ENCODE results near the gene SNAP91. TPM values are rescaled to one million over a fixed set of nuclear protein-coding genes. Genes with fewer than 3 reads are reported as not detected.
A peak's percentile ranks its signal among the peaks of the same experiment; 100 is the strongest.

Gene SNAP91
- total RNA-seq, 1 donor from 2014 or later, result 0.27 TPM

GRCh38 chr6:83511266-83511665, 197.6 kb downstream of the SNAP91 start:
- H3K4me1 Mint-ChIP-seq (ENCODE audit: low read depth, unreplicated experiment), result peaks cover 2% of the 10 kb centered on the region
- H3K27me3 Mint-ChIP-seq (ENCODE audit: low read depth, unreplicated experiment), result peaks cover 2% of the 10 kb centered on the region
- TF ChIP-seq CTCF (IDR thresholded peaks at IDR 0.05; ENCODE audit: insufficient read depth, low read depth, low read length) (no peak), EZH2 (IDR thresholded peaks at IDR 0.05; ENCODE audit: insufficient read depth, low read length) (no peak)
- no peaks in the 10 kb centered on the region for H4K20me1 ChIP-seq (ENCODE audit: insufficient read depth, low read length)
- FAIRE-seq, result no peak
- no peak overlapping the region for H3K27ac ChIP-seq (ENCODE audit: low read depth, low read length)
- no peak overlapping the region for H3K27ac Mint-ChIP-seq (ENCODE audit: unreplicated experiment)
- peak overlapping the region; percentile 92 for H2AFZ ChIP-seq (ENCODE audit: low read depth, low read length)
- peaks cover 2% of the 10 kb centered on the region for H3K27me3 ChIP-seq (ENCODE audit: insufficient read depth, low read length)
- H3K9me3 ChIP-seq (ENCODE audit: insufficient read depth, low read depth, low read length), result no peaks in the 10 kb centered on the region
- no peaks in the 10 kb centered on the region for H3K79me2 ChIP-seq (ENCODE audit: insufficient read depth, low read length)
- H3K36me3 Mint-ChIP-seq (ENCODE audit: low read depth, unreplicated experiment), result no peaks in the 10 kb centered on the region
- no peak for DNase-seq (ENCODE audit: low read depth)
- no peaks in the 10 kb centered on the region for H3K9me3 Mint-ChIP-seq (ENCODE audit: unreplicated experiment)
- no peaks in the 10 kb centered on the region for H3K36me3 ChIP-seq (ENCODE audit: insufficient read depth, low read length)
- H3K9ac ChIP-seq (ENCODE audit: low read length), result no peak overlapping the region
- peak overlapping the region; percentile 20 for H3K4me3 Mint-ChIP-seq (ENCODE audit: unreplicated experiment)
- H3K4me2 ChIP-seq (ENCODE audit: low read length), result peak overlapping the region; percentile 92
- H3K4me3 ChIP-seq (ENCODE audit: insufficient read depth, low read depth, low read length), result no peak overlapping the region
- H3K4me1 ChIP-seq (ENCODE audit: insufficient read depth, low read length), result peaks cover 10% of the 10 kb centered on the region

GRCh38 chr6:83510791-83511190, 198.1 kb downstream of the SNAP91 start:
- Histone ChIP-seq H3K9ac (ENCODE audit: low read length) (no peak overlapping the region), H3K27me3 (ENCODE audit: insufficient read depth, low read length) (peaks cover 2% of the 10 kb centered on the region), H2AFZ (ENCODE audit: low read depth, low read length) (no peak overlapping the region), H4K20me1 (ENCODE audit: insufficient read depth, low read length) (no peaks in the 10 kb centered on the region), H3K4me2 (ENCODE audit: low read length) (no peak overlapping the region), H3K36me3 (ENCODE audit: insufficient read depth, low read length) (no peaks in the 10 kb centered on the region), H3K4me3 (ENCODE audit: insufficient read depth, low read depth, low read length) (no peak overlapping the region), H3K27ac (ENCODE audit: low read depth, low read length) (no peak overlapping the region), H3K79me2 (ENCODE audit: insufficient read depth, low read length) (no peaks in the 10 kb centered on the region), H3K9me3 (ENCODE audit: insufficient read depth, low read depth, low read length) (no peaks in the 10 kb centered on the region), H3K4me1 (ENCODE audit: insufficient read depth, low read length) (peaks cover 10% of the 10 kb centered on the region)
- Mint-ChIP-seq H3K4me3 (ENCODE audit: unreplicated experiment) (no peak overlapping the region), H3K27ac (ENCODE audit: unreplicated experiment) (no peak overlapping the region), H3K9me3 (ENCODE audit: unreplicated experiment) (no peaks in the 10 kb centered on the region), H3K27me3 (ENCODE audit: low read depth, unreplicated experiment) (peaks cover 2% of the 10 kb centered on the region), H3K36me3 (ENCODE audit: low read depth, unreplicated experiment) (no peaks in the 10 kb centered on the region), H3K4me1 (ENCODE audit: low read depth, unreplicated experiment) (peaks cover 2% of the 10 kb centered on the region)
- FAIRE-seq (no peak), DNase-seq (ENCODE audit: low read depth) (no peak)
- TF ChIP-seq CTCF (IDR thresholded peaks at IDR 0.05; ENCODE audit: insufficient read depth, low read depth, low read length) (no peak), EZH2 (IDR thresholded peaks at IDR 0.05; ENCODE audit: insufficient read depth, low read length) (no peak)

GRCh38 chr6:83509441-83509840, 199.5 kb downstream of the SNAP91 start:
- no peak overlapping the region for H3K9ac ChIP-seq (ENCODE audit: low read length)
- H3K9me3 ChIP-seq (ENCODE audit: insufficient read depth, low read depth, low read length), result no peaks in the 10 kb centered on the region
- no peak overlapping the region for H3K4me2 ChIP-seq (ENCODE audit: low read length)
- peak; percentile 16 for DNase-seq (ENCODE audit: low read depth)
- H3K4me1 ChIP-seq (ENCODE audit: insufficient read depth, low read length), result peaks cover 10% of the 10 kb centered on the region
- Mint-ChIP-seq H3K27me3 (ENCODE audit: low read depth, unreplicated experiment) (peaks cover 2% of the 10 kb centered on the region), H3K4me3 (ENCODE audit: unreplicated experiment) (no peak overlapping the region), H3K27ac (ENCODE audit: unreplicated experiment) (no peak overlapping the region), H3K36me3 (ENCODE audit: low read depth, unreplicated experiment) (no peaks in the 10 kb centered on the region), H3K9me3 (ENCODE audit: unreplicated experiment) (no peaks in the 10 kb centered on the region), H3K4me1 (ENCODE audit: low read depth, unreplicated experiment) (peaks cover 2% of the 10 kb centered on the region)
- no peaks in the 10 kb centered on the region for H4K20me1 ChIP-seq (ENCODE audit: insufficient read depth, low read length)
- no peak overlapping the region for H2AFZ ChIP-seq (ENCODE audit: low read depth, low read length)
- H3K36me3 ChIP-seq (ENCODE audit: insufficient read depth, low read length), result no peaks in the 10 kb centered on the region
- H3K27me3 ChIP-seq (ENCODE audit: insufficient read depth, low read length), result peaks cover 2% of the 10 kb centered on the region
- H3K27ac ChIP-seq (ENCODE audit: low read depth, low read length), result no peak overlapping the region
- H3K79me2 ChIP-seq (ENCODE audit: insufficient read depth, low read length), result no peaks in the 10 kb centered on the region
- H3K4me3 ChIP-seq (ENCODE audit: insufficient read depth, low read depth, low read length), result no peak overlapping the region
- no peak for FAIRE-seq
- TF ChIP-seq EZH2 (IDR thresholded peaks at IDR 0.05; ENCODE audit: insufficient read depth, low read length) (no peak), CTCF (IDR thresholded peaks at IDR 0.05; ENCODE audit: insufficient read depth, low read depth, low read length) (no peak)
